HepG2 (cell line): Measurements from ENCODE around the gene OVCA2. TPM values are rescaled to one million over a fixed set of nuclear protein-coding genes. Genes with fewer than 3 reads are reported as not detected.

Source experiments
- CEBPG ChIP-seq: IDR thresholded peaks from 2 replicates; pipeline ENCODE4 v1.6.1; 2016
- GABPA ChIP-seq, 2 experiments: IDR thresholded peaks; 2 replicates each; pipeline ENCODE4 v1.6.1; 2011 to 2016; ENCODE audit warnings: low read depth in 2 of 2, low read length in 1 of 2, missing biosample characterization in 1 of 2, missing genetic modification characterization in 1 of 2
- IKZF4 ChIP-seq: sonication (generic); formaldehyde crosslinking; IDR thresholded peaks from 2 replicates; pipeline ENCODE4 v1.5.1; 2020; ENCODE audit warnings: borderline replicate concordance, mild to moderate bottlenecking, low read depth, missing genetic modification reagents; ENCODE audit errors: not compliant biosample characterization
- MTF2 ChIP-seq: sonication (generic); formaldehyde crosslinking; IDR thresholded peaks from 2 replicates; pipeline ENCODE4 v1.5.0; 2020; ENCODE audit warnings: missing genetic modification reagents, borderline replicate concordance
- SIX1 ChIP-seq: sonication (generic); formaldehyde crosslinking; IDR thresholded peaks from 2 replicates; pipeline ENCODE4 v1.4.0; 2020; ENCODE audit warnings: missing genetic modification reagents, borderline replicate concordance
- SUZ12 ChIP-seq: fragments of 150-350 bp; IDR thresholded peaks from 2 replicates; pipeline ENCODE4 v1.6.1; 2014; ENCODE audit warnings: low read depth, low read length
- THYN1 ChIP-seq: sonication (generic); formaldehyde crosslinking; IDR thresholded peaks from 2 replicates; pipeline ENCODE4 v1.8.1; 2023; ENCODE audit warnings: low read depth, mild to moderate bottlenecking, moderate library complexity, missing genetic modification reagents, borderline replicate concordance
- ZNF24 ChIP-seq: fragments of 450-650 bp; IDR thresholded peaks from 2 replicates; pipeline ENCODE4 v1.6.1; 2017; ENCODE audit warnings: antibody characterized with exemption, mild to moderate bottlenecking
- ZNF567 ChIP-seq: sonication (generic); formaldehyde crosslinking; IDR thresholded peaks from 2 replicates; pipeline ENCODE4 v1.8.1; 2023; ENCODE audit warnings: mild to moderate bottlenecking, missing genetic modification reagents, borderline replicate concordance
- ZNF678 ChIP-seq: sonication (generic); formaldehyde crosslinking; IDR thresholded peaks from 2 replicates; pipeline ENCODE4 v1.4.0; 2020; ENCODE audit warnings: mild to moderate bottlenecking, missing genetic modification reagents
- ZSCAN25 ChIP-seq: sonication (generic); formaldehyde crosslinking; IDR thresholded peaks from 2 replicates; pipeline ENCODE4 v1.8.0; 2022; ENCODE audit warnings: mild to moderate bottlenecking, missing genetic modification reagents
- polyA plus RNA-seq, 8 experiments: library from polyadenylated mRNA; depleted of rRNA in 3 of 8; stranded (reverse) in 7 of 8; unstranded in 1 of 8; fragments of >200 nt; fragmentation: Illumina TruSeq in 4 of 8; extraction: Trizol in 4 of 8; gene quantifications; 2 replicates each; pipeline versions ENCODE4 v1.2.1 to v1.2.3, GENCODE V29; 2011 to 2016; ENCODE audit warnings: low read depth in 4 of 8, missing spikeins in 1 of 8, mixed read lengths in 1 of 8; ENCODE audit not compliant: insufficient read depth in 1 of 8
- total RNA-seq, 5 experiments: library from RNA; depleted of rRNA; stranded (reverse); fragments of >200 nt; fragmentation: Illumina TruSeq; extraction: Trizol; gene quantifications; 2 replicates each; pipeline ENCODE4 v1.2.3, GENCODE V29; 2016; ENCODE audit warnings: low read depth in 1 of 5
- TF ChIP-seq, protein P1 (sequence below): IDR thresholded peaks from 2 replicates; pipeline ENCODE4 v1.6.1; 2016; ENCODE audit warnings: low read depth, control low read depth
- TF ChIP-seq, protein P2 (sequence below): sonication (generic); formaldehyde crosslinking; IDR thresholded peaks from 2 replicates; pipeline ENCODE4 v1.4.0; 2020; ENCODE audit warnings: missing genetic modification reagents, borderline replicate concordance
- TF ChIP-seq, protein P3 (sequence below): sonication (generic); formaldehyde crosslinking; IDR thresholded peaks from 2 replicates; pipeline ENCODE4 v1.9.0; 2022; ENCODE audit warnings: low read depth, missing genetic modification reagents
- TF ChIP-seq, protein P4 (sequence below): sonication (generic); formaldehyde crosslinking; IDR thresholded peaks from 2 replicates; pipeline ENCODE4 v1.5.1; 2020; ENCODE audit warnings: mild to moderate bottlenecking, missing genetic modification reagents, moderate library complexity

Gene OVCA2
- total and polyA plus RNA-seq, 2 of the 13 experiments (the other 11 are each of a cell fraction or from before 2014, with no cell fraction given) = 23.7 to 28.2 TPM

DNA sequence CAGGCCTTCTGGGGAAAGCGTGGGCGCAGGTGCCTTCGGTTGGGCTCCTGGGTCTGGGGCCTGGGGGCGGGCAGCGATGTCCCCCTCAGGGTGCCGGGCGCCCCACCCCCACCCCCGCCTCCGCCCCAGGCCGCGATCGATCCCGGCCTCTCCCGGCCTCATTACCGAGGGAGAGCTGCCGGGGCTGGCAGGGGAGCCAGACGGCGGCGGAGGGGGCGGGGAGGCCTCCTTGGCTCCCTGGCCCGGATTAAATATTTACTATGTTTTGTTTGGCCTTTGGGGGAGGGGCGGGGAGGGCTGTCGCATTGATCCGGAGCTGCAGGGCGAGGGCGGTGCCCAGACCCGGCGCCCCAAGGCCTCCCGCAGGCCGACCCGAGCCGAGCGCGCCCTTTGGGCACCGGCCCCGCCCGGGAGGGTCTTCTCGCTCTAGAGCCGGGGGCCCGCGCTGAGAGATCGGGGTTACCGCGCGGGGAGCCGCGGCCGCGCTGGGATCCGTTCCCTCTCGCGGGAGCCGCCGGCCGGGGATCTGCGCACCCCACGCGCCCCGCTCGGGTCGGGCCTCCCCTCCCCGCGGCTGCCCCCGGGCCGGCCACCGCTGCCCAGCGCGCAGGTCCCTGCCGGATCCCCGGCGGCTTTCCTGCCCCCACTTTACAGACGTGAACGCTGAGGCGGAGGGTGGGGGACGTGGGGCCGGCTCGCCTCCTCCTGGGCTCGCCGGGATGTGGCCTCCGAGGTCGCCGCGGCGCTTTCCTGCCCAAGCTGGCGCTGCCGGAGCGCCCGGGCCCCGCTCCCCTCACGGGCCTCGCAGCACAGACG lies 43.7 kb upstream of the OVCA2 start (continued):
- TF ChIP-seq THYN1 (CRISPR knock-in tag) = no peak
- TF ChIP-seq, protein P1, sequence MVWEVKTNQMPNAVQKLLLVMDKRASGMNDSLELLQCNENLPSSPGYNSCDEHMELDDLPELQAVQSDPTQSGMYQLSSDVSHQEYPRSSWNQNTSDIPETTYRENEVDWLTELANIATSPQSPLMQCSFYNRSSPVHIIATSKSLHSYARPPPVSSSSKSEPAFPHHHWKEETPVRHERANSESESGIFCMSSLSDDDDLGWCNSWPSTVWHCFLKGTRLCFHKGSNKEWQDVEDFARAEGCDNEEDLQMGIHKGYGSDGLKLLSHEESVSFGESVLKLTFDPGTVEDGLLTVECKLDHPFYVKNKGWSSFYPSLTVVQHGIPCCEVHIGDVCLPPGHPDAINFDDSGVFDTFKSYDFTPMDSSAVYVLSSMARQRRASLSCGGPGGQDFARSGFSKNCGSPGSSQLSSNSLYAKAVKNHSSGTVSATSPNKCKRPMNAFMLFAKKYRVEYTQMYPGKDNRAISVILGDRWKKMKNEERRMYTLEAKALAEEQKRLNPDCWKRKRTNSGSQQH (CRISPR knock-in tag) = no peak
- TF ChIP-seq GABPA (IDR thresholded peaks at IDR 0.05; ENCODE audit: low read depth, low read length) = no peak; the same call in 1 of the 2 replicates
- TF ChIP-seq GABPA (CRISPR knock-in tag; IDR thresholded peaks at IDR 0.05; ENCODE audit: low read depth) = no peak
- TF ChIP-seq SIX1 = no peak
- TF ChIP-seq ZNF678 = no peak
- no peak; the same call in 1 of the 2 replicates for TF ChIP-seq MTF2 (CRISPR knock-in tag)
- TF ChIP-seq IKZF4 = no peak
- TF ChIP-seq, protein P2, sequence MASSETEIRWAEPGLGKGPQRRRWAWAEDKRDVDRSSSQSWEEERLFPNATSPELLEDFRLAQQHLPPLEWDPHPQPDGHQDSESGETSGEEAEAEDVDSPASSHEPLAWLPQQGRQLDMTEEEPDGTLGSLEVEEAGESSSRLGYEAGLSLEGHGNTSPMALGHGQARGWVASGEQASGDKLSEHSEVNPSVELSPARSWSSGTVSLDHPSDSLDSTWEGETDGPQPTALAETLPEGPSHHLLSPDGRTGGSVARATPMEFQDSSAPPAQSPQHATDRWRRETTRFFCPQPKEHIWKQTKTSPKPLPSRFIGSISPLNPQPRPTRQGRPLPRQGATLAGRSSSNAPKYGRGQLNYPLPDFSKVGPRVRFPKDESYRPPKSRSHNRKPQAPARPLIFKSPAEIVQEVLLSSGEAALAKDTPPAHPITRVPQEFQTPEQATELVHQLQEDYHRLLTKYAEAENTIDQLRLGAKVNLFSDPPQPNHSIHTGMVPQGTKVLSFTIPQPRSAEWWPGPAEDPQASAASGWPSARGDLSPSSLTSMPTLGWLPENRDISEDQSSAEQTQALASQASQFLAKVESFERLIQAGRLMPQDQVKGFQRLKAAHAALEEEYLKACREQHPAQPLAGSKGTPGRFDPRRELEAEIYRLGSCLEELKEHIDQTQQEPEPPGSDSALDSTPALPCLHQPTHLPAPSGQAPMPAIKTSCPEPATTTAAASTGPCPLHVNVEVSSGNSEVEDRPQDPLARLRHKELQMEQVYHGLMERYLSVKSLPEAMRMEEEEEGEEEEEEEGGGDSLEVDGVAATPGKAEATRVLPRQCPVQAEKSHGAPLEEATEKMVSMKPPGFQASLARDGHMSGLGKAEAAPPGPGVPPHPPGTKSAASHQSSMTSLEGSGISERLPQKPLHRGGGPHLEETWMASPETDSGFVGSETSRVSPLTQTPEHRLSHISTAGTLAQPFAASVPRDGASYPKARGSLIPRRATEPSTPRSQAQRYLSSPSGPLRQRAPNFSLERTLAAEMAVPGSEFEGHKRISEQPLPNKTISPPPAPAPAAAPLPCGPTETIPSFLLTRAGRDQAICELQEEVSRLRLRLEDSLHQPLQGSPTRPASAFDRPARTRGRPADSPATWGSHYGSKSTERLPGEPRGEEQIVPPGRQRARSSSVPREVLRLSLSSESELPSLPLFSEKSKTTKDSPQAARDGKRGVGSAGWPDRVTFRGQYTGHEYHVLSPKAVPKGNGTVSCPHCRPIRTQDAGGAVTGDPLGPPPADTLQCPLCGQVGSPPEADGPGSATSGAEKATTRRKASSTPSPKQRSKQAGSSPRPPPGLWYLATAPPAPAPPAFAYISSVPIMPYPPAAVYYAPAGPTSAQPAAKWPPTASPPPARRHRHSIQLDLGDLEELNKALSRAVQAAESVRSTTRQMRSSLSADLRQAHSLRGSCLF (CRISPR knock-in tag) = no peak
- no peak; the same call in 1 of the 2 replicates for TF ChIP-seq ZNF24
- TF ChIP-seq, protein P3, sequence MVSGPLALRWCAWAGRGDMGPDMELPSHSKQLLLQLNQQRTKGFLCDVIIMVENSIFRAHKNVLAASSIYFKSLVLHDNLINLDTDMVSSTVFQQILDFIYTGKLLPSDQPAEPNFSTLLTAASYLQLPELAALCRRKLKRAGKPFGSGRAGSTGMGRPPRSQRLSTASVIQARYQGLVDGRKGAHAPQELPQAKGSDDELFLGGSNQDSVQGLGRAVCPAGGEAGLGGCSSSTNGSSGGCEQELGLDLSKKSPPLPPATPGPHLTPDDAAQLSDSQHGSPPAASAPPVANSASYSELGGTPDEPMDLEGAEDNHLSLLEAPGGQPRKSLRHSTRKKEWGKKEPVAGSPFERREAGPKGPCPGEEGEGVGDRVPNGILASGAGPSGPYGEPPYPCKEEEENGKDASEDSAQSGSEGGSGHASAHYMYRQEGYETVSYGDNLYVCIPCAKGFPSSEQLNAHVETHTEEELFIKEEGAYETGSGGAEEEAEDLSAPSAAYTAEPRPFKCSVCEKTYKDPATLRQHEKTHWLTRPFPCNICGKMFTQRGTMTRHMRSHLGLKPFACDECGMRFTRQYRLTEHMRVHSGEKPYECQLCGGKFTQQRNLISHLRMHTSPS (CRISPR knock-in tag) = peak; percentile 68; the same call in 1 of the 2 replicates
- no peak for TF ChIP-seq ZNF567 (CRISPR knock-in tag)
- TF ChIP-seq ZSCAN25 (CRISPR knock-in tag) = no peak
- no peak for TF ChIP-seq CEBPG (CRISPR knock-in tag)
- TF ChIP-seq SUZ12 = no peak
- TF ChIP-seq, protein P4, sequence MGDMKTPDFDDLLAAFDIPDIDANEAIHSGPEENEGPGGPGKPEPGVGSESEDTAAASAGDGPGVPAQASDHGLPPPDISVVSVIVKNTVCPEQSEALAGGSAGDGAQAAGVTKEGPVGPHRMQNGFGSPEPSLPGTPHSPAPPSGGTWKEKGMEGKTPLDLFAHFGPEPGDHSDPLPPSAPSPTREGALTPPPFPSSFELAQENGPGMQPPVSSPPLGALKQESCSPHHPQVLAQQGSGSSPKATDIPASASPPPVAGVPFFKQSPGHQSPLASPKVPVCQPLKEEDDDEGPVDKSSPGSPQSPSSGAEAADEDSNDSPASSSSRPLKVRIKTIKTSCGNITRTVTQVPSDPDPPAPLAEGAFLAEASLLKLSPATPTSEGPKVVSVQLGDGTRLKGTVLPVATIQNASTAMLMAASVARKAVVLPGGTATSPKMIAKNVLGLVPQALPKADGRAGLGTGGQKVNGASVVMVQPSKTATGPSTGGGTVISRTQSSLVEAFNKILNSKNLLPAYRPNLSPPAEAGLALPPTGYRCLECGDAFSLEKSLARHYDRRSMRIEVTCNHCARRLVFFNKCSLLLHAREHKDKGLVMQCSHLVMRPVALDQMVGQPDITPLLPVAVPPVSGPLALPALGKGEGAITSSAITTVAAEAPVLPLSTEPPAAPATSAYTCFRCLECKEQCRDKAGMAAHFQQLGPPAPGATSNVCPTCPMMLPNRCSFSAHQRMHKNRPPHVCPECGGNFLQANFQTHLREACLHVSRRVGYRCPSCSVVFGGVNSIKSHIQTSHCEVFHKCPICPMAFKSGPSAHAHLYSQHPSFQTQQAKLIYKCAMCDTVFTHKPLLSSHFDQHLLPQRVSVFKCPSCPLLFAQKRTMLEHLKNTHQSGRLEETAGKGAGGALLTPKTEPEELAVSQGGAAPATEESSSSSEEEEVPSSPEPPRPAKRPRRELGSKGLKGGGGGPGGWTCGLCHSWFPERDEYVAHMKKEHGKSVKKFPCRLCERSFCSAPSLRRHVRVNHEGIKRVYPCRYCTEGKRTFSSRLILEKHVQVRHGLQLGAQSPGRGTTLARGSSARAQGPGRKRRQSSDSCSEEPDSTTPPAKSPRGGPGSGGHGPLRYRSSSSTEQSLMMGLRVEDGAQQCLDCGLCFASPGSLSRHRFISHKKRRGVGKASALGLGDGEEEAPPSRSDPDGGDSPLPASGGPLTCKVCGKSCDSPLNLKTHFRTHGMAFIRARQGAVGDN (CRISPR knock-in tag) = peak; percentile 62
